ENCODE measurements around the gene OR5D14. TPM values are rescaled to one million over a fixed set of nuclear protein-coding genes. Genes with fewer than 3 reads are reported as not detected.

OR5D14 gene
- total and polyA plus RNA-seq, 4 donors = not detected

Other genes with a start within 250 kb of the OR5D14 start
- not detected for gene OR4C15, start 241.1 kb upstream of the OR5D14 start, total RNA-seq
- not detected for gene OR4C15, start 241.1 kb upstream of the OR5D14 start, polyA plus RNA-seq
- gene OR4C16, start 223.4 kb upstream of the OR5D14 start, total RNA-seq = not detected
- gene OR4C16, start 223.4 kb upstream of the OR5D14 start, polyA plus RNA-seq = not detected
- gene OR4C11, start 187.9 kb upstream of the OR5D14 start, total RNA-seq = not detected
- gene OR4C11, start 187.9 kb upstream of the OR5D14 start, polyA plus RNA-seq = not detected
- gene OR4P4, start 160.4 kb upstream of the OR5D14 start, total RNA-seq = not detected
- gene OR4P4, start 160.4 kb upstream of the OR5D14 start, polyA plus RNA-seq = not detected
- gene OR4S2, start 147.2 kb upstream of the OR5D14 start, total RNA-seq = not detected
- gene OR4S2, start 147.2 kb upstream of the OR5D14 start, polyA plus RNA-seq = 1 to 10 TPM in 1 of 2 donors, not detected in 1; 2.0 TPM
- not detected for gene OR4C6, start 133.4 kb upstream of the OR5D14 start, total RNA-seq
- gene OR4C6, start 133.4 kb upstream of the OR5D14 start, polyA plus RNA-seq = not detected
- not detected for gene OR5D13, start 22.1 kb upstream of the OR5D14 start, total RNA-seq
- gene OR5D13, start 22.1 kb upstream of the OR5D14 start, polyA plus RNA-seq = not detected
- gene OR5L1, start 15.8 kb downstream of the OR5D14 start, total RNA-seq = not detected
- gene OR5L1, start 15.8 kb downstream of the OR5D14 start, polyA plus RNA-seq = not detected
- gene OR5D18, start 24.1 kb downstream of the OR5D14 start, total RNA-seq = not detected
- gene OR5D18, start 24.1 kb downstream of the OR5D14 start, polyA plus RNA-seq = not detected
- gene OR5L2, start 31.7 kb downstream of the OR5D14 start, total RNA-seq = not detected
- gene OR5L2, start 31.7 kb downstream of the OR5D14 start, polyA plus RNA-seq = not detected
- gene OR5D16, start 43.2 kb downstream of the OR5D14 start, total RNA-seq = not detected
- not detected for gene OR5D16, start 43.2 kb downstream of the OR5D14 start, polyA plus RNA-seq
- gene TRIM51, start 87.7 kb downstream of the OR5D14 start, total RNA-seq = not detected
- gene TRIM51, start 87.7 kb downstream of the OR5D14 start, polyA plus RNA-seq = not detected
- not detected for gene OR5W2, start 119.0 kb downstream of the OR5D14 start, total RNA-seq
- not detected for gene OR5W2, start 119.0 kb downstream of the OR5D14 start, polyA plus RNA-seq
- gene OR5I1, start 140.8 kb downstream of the OR5D14 start, total RNA-seq = not detected
- not detected for gene OR5I1, start 140.8 kb downstream of the OR5D14 start, polyA plus RNA-seq
- gene OR10AG1, start 174.4 kb downstream of the OR5D14 start, total RNA-seq = not detected
- not detected for gene OR10AG1, start 174.4 kb downstream of the OR5D14 start, polyA plus RNA-seq
- gene OR5F1, start 199.1 kb downstream of the OR5D14 start, total RNA-seq = not detected
- gene OR5F1, start 199.1 kb downstream of the OR5D14 start, polyA plus RNA-seq = not detected
- not detected for gene OR5AS1, start 232.1 kb downstream of the OR5D14 start, total RNA-seq
- under 1 TPM in 1 of 2 donors, not detected in 1; under 0.01 TPM for gene OR5AS1, start 232.1 kb downstream of the OR5D14 start, polyA plus RNA-seq

All from aorta (tissue), 4 donors.